Measurements from ENCODE around the gene MPEG1. TPM values are rescaled to one million over a fixed set of nuclear protein-coding genes. Genes with fewer than 3 reads are reported as not detected.

Gene MPEG1
- polyA plus RNA-seq, 1 donor (not counting 4 experiments of a cell fraction or from before 2014, with no cell fraction given) = not detected

GRCh38 chr11:59223611-59224010 lies 10.9 kb upstream of the MPEG1 start:
- FAIRE-seq (no peak), DNase-seq (ENCODE audit: low read depth, low spot score) (no peak)
- Histone ChIP-seq H3K9me1 (ENCODE audit: control insufficient read depth, extremely low read depth, insufficient read depth, low read length) (no peaks in the 10 kb centered on the region), H3K4me2 (ENCODE audit: control insufficient read depth, extremely low read depth, insufficient read depth, low read depth, low read length) (no peak overlapping the region), H2AFZ (ENCODE audit: control insufficient read depth, low read length) (no peak overlapping the region), H3K27me3 (ENCODE audit: control insufficient read depth, extremely low read depth, insufficient read depth, low read length) (no peaks in the 10 kb centered on the region), H3K9ac (ENCODE audit: control insufficient read depth, extremely low read depth, insufficient read depth, low read length) (no peak overlapping the region), H3K27ac (ENCODE audit: control insufficient read depth, insufficient read depth, low read length) (no peak overlapping the region), H3K36me3 (ENCODE audit: control insufficient read depth in 2 of 2, extremely low read depth in 1 of 2, insufficient read depth in 2 of 2, low read length in 2 of 2) (no peaks in the 10 kb centered on the region), H4K20me1 (ENCODE audit: control insufficient read depth, extremely low read depth, insufficient read depth, low read length) (no peaks in the 10 kb centered on the region), H3K79me2 (ENCODE audit: control insufficient read depth, insufficient read depth, low read length) (no peaks in the 10 kb centered on the region), H3K4me3 (ENCODE audit: control insufficient read depth in 2 of 3, extremely low read depth in 1 of 3, insufficient read depth in 2 of 3, low read depth in 1 of 3, low read length in 3 of 3) (no peak overlapping the region), H3K4me1 (ENCODE audit: control insufficient read depth, extremely low read depth, insufficient read depth, low read length) (peaks cover 15% of the 10 kb centered on the region), H3K9me3 (ENCODE audit: control insufficient read depth, low read depth, low read length) (no peaks in the 10 kb centered on the region)
- TF ChIP-seq, protein P1, sequence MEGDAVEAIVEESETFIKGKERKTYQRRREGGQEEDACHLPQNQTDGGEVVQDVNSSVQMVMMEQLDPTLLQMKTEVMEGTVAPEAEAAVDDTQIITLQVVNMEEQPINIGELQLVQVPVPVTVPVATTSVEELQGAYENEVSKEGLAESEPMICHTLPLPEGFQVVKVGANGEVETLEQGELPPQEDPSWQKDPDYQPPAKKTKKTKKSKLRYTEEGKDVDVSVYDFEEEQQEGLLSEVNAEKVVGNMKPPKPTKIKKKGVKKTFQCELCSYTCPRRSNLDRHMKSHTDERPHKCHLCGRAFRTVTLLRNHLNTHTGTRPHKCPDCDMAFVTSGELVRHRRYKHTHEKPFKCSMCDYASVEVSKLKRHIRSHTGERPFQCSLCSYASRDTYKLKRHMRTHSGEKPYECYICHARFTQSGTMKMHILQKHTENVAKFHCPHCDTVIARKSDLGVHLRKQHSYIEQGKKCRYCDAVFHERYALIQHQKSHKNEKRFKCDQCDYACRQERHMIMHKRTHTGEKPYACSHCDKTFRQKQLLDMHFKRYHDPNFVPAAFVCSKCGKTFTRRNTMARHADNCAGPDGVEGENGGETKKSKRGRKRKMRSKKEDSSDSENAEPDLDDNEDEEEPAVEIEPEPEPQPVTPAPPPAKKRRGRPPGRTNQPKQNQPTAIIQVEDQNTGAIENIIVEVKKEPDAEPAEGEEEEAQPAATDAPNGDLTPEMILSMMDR (optimal IDR thresholded peaks at IDR 0.05 in 1 of 3, IDR thresholded peaks at IDR 0.05 in 1 of 3, conservative IDR thresholded peaks at IDR 0.05 in 1 of 3; ENCODE audit: extremely low read depth in 1 of 3, insufficient read depth in 2 of 3, low read length in 3 of 3) = no peak
- dilution Hi-C loops (cut with MboI; ENCODE audit: extremely low pct_ligation_motif_present, low sequenced_read_pairs) = no loop called here

GRCh38 chr11:59223177-59223576 lies 10.4 kb upstream of the MPEG1 start:
- DNase-seq (ENCODE audit: low read depth, low spot score) (no peak), FAIRE-seq (no peak)
- peaks cover 15% of the 10 kb centered on the region for H3K4me1 ChIP-seq (ENCODE audit: control insufficient read depth, extremely low read depth, insufficient read depth, low read length)
- TF ChIP-seq EZH2 (IDR thresholded peaks at IDR 0.05; ENCODE audit: low read length) = no peak
- TF ChIP-seq, protein P1 (optimal IDR thresholded peaks at IDR 0.05 in 1 of 3, IDR thresholded peaks at IDR 0.05 in 1 of 3, conservative IDR thresholded peaks at IDR 0.05 in 1 of 3; ENCODE audit: extremely low read depth in 1 of 3, insufficient read depth in 2 of 3, low read length in 3 of 3) = no peak
- dilution Hi-C loops (cut with MboI; ENCODE audit: extremely low pct_ligation_motif_present, low sequenced_read_pairs) = no loop called here
- no peak overlapping the region for H3K9ac ChIP-seq (ENCODE audit: control insufficient read depth, extremely low read depth, insufficient read depth, low read length)
- no peaks in the 10 kb centered on the region for H3K9me3 ChIP-seq (ENCODE audit: control insufficient read depth, low read depth, low read length)
- no peaks in the 10 kb centered on the region for H3K9me1 ChIP-seq (ENCODE audit: control insufficient read depth, extremely low read depth, insufficient read depth, low read length)
- H3K27ac ChIP-seq (ENCODE audit: control insufficient read depth, insufficient read depth, low read length) = no peak overlapping the region
- H3K4me2 ChIP-seq (ENCODE audit: control insufficient read depth, extremely low read depth, insufficient read depth, low read depth, low read length) = no peak overlapping the region
- H3K79me2 ChIP-seq (ENCODE audit: control insufficient read depth, insufficient read depth, low read length) = no peaks in the 10 kb centered on the region
- H3K4me3 ChIP-seq (ENCODE audit: control insufficient read depth in 2 of 3, extremely low read depth in 1 of 3, insufficient read depth in 2 of 3, low read depth in 1 of 3, low read length in 3 of 3) = no peak overlapping the region
- H2AFZ ChIP-seq (ENCODE audit: control insufficient read depth, low read length) = no peak overlapping the region
- no peaks in the 10 kb centered on the region for H3K36me3 ChIP-seq (ENCODE audit: control insufficient read depth in 2 of 2, extremely low read depth in 1 of 2, insufficient read depth in 2 of 2, low read length in 2 of 2)
- H4K20me1 ChIP-seq (ENCODE audit: control insufficient read depth, extremely low read depth, insufficient read depth, low read length) = no peaks in the 10 kb centered on the region
- no peaks in the 10 kb centered on the region for H3K27me3 ChIP-seq (ENCODE audit: control insufficient read depth, extremely low read depth, insufficient read depth, low read length)
